ENCODE data around the gene ZNF473.

GRCh38 chr19:49976496-49976895 lies 49.3 kb upstream of the ZNF473 start:
- TF ChIP-seq CTCF (IDR thresholded peaks at IDR 0.05) (no peak), TCF7L2 (IDR thresholded peaks at IDR 0.05; ENCODE audit: low read depth, low read length) (no peak), POLR2AphosphoS5 (IDR thresholded peaks at IDR 0.05; ENCODE audit: low read depth, low read length) (no peak)

Data from Panc1 (cell line).